GM10847 (cell line): Measurements from ENCODE around the gene RALGDS.

Experiments used
- POLR2A ChIP-seq: IDR thresholded peaks from 2 replicates; pipeline ENCODE4 v1.6.1; 2011; ENCODE audit not compliant: insufficient read length; ENCODE audit errors: extremely low read depth

Gene RALGDS

DNA sequence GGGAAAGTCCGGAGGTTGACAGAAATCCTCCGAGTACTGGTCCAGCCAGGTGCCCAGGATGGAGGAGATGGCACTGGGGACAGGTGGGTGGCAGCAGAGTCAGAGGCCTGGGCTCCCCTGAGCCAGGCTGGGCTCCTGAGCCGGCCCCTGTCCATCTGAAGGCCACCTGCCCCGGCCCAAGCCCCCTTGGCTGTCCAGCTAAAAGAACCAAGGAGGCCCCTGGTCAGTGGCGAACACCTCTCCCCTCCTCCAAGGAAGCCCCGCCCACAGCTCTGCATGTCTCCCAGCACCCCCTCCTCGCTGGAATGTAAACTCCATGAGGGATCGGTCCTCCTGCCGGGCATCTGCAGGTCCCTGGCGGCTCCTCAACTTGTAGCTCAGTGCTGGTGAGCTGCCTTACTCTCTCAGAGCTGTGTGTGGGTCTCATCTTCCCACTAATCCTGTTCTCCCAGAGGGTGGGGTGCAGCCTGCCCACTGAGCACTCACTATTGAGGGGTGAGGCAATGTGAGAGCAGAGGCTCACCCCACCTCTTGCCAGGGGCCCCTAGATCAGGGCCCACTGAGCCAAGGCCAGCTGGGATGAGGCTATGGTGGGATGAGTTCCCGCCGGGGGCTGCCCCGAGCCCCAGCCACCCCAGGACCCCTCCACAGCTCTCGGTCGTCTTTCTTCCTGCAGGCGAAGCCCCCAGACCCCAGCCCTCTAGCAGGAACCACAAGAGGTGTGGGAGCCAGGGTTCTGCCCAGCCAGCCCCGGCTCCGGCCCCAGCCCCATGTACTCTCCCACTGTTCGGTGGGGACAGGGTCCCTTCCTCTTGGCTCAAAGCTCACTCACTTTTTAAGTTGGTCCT lies 12.0 kb downstream of the RALGDS start:
- no peak for TF ChIP-seq POLR2A

DNA sequence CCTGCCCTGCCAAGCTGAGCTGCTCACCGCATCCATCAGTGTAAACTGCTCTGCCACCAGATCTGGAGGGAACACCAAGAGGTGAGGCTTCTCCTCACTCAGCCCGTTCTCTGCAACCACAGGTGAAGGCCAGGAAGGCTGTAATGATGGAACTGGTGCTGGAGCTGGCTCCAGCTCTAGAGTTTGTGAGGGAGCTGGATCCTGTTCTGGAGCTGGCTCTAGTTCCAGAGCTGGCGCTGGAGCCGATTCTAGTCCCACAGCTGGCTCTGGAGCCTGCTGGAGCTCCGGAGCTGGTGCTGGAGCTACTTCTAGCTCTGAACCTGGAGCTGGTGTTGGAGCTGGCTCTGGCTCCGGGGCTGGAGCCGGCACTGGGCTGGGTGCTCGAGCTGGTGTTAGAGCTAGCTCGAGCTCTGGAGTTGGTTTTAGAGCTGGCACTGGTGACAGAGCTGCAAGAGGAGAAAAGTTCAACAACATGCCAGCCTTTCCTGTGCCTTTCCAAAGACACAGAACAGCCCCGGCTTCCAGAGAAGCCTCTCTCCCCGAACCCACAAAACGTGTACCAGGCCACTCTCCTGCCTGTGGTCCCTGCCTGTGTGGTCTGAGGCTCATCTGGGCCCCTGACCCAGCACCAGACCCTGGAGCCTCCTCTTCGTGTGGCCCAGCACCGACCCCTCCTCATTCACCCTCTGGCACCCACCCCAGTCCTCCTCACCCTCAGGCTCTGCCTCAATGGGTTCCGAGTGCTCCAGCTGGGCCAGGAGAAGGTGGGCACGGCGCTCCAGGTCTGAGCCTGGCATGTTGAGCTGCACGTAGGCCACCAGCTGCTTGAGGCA lies 12.9 kb downstream of the RALGDS start:
- TF ChIP-seq POLR2A, result no peak

DNA sequence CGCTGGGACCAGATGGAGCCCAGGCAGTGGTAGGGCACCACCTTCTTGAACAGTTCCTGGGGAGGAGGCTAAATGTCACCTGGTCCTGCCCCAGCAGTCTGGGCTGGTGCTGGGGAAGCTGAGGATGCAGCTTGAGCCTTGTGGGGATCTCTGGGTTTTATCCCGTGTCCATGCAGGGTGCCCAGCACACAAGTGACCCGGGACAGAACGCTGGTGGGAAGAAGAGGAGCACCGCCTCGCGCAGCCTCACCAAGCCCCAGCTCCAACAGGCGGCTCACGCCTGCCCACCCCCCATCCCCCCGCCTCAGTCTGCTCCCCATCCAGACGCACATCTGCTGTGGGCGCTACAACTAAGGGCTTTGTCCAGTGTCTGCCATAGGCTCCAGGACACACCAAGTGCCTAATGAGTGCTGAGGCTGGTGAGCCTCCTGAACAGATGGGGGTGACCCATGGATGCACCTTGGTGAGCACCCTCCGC lies 13.8 kb downstream of the RALGDS start:
- TF ChIP-seq POLR2A, result no peak

DNA sequence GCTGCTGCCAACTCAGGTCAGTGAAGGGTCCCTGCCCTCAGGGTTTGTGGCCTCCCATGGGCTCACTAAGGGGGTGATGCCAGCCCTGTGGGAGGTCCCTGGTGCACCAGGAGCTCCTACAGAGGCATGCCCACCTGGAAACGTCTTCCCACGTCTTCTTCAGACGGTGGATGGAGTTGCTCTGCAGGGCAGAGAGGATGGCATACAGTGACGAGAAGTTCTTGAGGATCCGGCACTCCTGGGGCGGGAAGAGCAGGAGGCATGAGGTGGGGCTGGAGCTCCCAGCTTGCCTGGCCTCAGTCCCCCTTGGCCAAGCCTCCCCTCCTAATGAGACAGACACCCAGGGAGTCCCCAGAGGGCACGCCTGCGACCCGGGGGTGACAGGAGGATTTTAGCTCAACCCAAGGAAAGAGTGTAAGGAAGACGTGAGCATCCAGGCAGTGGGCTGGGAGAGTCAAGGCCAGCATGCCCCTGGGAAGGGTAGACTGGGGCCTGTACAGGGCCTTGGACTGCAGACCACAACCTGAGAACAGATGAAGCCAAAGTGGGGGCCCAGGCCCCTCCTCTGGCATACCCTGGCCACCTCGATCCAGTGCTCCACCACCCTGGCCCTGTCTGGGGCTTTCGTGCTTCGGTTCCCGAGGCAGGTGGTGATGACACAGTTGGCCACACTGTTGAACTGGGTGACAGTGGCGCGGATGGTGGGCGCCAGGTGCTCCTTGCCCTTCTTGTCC lies 14.4 kb downstream of the RALGDS start:
- no peak for TF ChIP-seq POLR2A

DNA sequence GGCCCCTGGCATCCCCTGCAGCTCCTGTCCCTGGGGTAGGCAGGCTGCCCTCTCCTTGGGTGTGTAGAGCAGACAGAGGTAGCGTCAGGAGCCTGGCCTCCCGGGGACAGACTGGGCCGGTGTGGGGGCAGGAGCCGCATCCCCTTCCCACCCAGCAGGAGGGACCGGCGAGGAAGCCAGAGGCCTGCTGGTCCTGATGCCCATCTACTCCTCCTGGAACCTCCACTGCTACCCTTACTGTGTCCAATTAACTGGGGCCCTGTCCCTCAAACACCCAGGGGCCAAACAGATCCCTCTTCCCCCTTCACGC lies 15.6 kb downstream of the RALGDS start:
- TF ChIP-seq POLR2A, result no peak

DNA sequence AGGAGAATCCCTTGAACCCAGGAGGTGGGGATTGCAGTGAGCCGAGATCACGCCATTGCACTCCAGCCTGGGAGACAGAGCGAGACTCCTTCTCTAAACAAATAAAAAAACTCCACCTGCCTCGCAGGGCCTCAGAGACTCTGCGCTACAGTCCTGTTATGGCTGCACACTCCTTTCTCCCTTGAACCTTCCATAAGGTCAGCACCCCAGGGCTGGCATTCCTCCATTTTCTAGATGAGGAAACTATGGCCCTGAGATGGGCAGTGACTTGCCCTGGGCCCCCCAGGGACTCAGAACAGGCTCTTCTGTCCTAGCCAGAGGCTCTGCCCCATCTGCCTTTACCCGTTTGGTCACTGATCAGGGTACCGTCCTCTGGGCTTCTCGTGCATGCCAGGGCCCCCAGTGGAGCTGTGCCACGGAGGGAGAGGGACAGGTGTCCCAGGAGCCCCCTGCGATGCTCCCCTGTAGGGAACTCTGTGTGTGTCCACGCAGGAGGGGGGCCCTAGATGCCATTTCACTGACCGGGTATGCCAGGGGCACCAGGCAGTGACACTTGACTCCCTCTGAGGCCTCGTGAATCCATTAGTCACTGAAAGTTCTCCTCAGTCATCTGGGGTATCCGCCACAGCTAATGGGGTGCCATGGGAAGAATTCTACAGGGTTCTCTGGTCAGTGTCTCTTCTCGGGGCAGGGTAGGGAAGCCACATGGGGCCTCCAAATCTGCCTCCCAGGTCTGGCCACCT lies 16.2 kb downstream of the RALGDS start:
- no peak for TF ChIP-seq POLR2A

DNA sequence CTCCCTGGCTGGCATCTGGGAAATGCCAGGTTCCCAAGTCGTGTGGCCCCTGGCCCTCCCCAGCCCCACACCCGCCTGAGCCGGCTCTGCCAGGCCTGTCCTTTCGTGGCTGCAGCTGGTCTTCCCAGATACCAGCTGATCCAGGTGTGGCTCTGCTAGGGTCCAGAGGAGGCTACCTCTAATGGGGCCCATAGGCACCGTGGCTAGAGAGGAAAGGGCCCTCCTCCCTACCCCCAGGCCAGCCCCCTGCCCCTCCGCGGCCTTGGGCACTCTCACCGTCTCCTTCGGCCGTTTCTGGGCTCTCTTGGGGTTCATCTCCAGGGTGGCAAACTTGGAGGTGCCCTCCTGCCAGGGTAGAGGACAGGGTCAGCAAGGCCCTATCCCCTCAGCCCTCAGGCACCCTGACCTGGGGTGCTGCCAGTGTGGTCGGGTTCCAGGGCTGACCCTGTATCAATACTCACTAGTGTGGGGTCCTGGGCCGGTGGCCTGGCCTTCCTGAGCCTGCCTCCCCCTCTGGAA lies 17.0 kb downstream of the RALGDS start:
- TF ChIP-seq POLR2A, result no peak

DNA sequence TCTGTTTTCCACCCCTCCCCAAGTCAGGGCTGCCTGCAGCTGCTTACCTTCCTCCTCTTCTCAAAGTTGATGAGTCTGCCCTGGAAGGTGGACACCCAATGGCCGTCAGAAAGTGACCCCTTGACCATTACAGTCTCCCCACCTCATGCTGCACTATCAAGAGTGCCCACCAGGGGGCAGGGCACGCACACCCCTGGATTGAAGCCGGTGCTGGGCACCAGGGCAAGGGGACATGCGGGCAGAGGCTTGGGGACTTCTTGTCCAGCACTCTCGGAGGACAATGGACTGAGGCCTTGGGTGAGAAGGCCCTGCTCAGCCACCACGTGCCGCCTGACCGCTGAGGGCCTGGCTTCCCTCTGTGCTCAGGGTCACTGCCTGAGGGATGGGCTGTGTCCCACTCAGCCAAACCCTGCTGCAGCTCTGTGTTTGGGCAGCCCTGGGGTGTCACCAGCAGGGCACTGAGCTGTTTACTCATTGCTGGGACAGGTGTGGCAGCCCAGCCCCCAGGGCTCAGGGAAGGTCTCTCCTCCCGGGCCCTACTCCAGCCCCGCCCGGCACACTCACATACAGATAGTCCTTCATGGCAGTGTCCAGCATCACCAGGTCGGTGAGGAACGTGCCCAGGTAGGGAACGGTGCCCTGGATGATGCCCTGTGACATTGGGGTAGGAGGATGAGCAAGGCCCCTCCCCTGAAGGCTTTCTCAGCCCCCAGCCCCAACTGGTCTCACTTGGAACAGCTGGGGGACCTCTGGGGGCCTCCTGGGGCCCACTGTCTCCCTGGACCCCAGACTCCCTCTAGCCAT lies 17.7 kb downstream of the RALGDS start:
- no peak for TF ChIP-seq POLR2A

DNA sequence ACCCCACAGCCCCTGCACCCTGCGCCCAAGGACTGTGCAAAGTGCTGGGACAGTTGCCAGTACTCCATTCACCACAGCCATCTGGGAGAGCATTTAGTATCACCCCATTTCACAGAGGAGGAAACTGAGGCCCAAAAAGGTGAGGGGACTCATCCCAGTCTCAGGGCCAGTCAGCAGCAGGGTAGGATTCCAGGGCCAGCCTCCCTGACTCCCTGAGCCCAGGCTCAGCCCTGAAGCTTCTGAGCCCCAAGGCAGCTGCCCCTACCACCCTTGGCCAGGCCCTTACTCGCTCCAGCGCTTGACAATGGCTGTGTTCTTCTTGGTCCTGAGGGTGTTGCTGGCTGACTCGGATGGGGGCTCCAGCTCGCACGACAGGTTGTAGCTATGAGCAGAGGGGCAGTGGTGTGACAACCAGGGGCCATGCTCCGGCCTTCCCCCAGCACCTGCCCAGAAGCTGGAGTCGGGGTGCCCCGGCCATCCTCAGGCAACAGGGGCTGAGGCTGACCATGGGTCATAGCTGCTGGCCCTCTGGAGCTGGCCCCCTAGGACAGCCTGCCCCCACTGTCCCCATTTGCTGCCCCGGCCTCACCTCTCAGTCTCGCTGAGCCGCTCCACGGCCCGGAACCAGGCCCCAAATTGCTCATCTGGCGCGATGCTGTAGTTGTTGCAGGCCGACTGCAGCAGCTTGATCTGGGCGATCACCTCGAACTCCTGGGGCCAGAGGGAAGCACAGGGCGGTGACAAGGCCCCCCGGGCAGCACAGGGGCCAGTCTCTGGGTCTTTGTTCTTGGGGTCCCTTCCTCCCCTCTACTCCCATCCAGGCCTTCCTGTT lies 18.6 kb downstream of the RALGDS start:
- no peak for TF ChIP-seq POLR2A

DNA sequence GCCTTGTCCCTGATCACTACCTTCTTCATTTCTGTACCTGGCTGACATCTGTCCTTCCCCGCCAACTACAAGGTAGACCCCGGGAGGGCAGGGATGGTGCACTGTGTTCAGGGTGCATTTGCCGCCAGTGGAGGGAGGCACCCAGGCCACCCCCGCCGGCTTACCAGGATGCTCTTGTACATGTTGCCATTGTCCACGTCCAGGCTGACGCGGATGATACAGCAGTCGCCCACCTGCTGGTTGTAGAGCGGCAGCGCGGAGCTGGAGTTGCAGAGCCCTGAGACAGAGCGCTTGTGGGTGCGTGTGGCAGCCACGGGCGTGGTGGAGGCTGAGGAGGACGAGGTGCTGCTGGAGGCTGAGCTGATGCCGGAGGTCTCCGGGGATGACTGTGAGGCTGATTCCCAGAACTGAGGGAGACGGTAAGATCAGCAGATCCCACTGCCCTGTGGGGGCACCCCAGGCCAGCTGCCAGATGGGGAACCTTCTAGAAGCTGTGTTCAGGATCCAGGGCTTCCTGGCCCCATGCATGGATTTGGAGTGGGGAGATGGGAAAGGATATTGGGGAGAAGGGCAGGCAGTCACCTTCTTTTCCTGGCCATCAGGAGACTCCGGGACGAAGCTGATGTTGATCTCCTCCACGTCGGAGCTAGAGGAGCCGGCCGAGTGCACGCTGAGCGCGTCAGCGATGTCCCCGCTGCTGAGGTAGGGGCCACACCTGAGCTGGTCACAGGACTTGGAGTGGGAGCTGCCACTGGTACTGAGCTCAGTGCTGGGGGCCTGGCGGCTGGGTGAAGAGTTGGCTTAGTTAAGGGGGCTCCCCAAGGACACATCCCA lies 19.5 kb downstream of the RALGDS start:
- no peak for TF ChIP-seq POLR2A

DNA sequence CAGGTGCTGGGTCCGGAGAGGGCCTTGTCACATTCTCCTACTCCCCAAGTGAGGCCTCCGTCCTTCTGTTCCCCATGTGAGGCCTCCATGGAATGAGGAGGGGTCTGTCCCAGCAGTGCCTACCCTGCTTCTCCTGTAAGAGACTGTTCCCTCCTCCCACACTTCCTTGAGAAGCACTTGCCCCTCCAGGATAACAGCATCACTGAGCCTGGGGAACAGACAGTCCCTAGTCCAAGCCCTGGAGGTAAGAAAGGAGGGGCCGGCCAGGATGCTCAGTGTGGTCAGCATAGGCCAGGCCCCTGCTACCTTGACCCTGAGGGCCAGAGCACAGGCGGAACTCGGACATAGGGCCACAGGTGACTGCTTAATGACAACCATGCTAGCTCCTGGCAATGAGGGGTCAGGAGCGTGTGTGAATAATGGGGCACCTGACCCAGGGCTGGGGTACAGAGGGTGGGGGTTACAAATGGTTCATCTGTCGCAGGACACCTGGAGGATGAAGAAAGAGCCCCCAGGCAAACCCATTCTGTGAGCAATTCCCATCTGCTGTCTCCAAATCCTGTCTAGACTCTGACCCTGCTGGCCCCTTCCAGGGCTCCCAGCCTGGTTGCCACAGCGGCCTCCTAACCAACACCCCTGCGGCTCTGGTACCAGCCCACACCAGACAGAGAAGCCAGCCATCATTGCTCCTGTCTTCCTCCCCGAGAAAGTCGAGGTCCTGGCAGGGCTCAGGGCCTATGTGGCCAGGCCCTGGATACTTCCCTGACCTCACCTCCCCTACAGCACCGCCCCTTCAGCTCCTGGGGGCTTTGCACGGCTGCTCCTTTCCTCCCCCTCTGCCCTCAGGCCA lies 20.3 kb downstream of the RALGDS start:
- TF ChIP-seq POLR2A, result no peak

DNA sequence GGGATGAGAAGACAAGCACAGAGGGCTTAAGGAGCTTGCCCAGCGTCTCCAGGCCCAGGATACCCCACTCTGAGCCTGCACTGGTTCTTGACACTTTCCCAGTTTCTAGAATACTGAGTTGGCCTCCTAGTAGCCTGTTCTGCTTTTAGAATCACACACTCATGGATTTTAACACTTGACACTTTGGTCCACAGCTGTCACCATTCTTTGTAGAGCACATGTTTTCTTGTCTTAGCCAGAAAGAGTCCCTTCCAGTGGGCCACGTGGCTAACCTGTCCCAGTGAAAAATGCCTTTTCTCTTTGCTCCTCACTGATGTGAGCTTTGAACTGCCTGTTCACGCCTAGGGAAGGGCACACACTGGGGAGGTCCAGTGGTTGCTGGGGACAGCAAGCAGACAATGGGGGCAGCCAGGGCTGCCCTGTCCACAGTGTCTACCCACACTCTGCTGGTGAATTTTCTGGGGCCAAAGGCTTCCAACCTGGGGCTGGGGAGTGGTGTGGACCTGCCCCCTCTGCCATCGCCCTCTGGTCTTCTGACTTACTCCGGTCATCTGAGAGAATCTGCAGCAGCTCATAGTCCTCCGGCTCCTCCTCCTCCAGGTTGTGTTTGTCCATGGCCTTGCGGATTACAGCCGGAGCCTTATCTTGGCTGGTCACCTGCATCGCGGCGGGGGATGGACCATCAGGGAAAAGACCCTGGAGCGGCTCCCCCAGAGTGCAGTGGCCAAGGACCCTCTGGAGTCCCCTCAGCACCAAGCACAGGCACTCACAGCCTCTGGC lies 21.1 kb downstream of the RALGDS start:
- TF ChIP-seq POLR2A, result no peak
